ENCODE results near the gene SIL1.

The SIL1 gene

GRCh38 chr5:138951986-138952735 lies 246.0 kb downstream of the SIL1 start:
- DNase-seq, result no peak

GRCh38 chr5:138951091-138951985 lies 246.8 kb downstream of the SIL1 start:
- no peak for DNase-seq

DNA sequence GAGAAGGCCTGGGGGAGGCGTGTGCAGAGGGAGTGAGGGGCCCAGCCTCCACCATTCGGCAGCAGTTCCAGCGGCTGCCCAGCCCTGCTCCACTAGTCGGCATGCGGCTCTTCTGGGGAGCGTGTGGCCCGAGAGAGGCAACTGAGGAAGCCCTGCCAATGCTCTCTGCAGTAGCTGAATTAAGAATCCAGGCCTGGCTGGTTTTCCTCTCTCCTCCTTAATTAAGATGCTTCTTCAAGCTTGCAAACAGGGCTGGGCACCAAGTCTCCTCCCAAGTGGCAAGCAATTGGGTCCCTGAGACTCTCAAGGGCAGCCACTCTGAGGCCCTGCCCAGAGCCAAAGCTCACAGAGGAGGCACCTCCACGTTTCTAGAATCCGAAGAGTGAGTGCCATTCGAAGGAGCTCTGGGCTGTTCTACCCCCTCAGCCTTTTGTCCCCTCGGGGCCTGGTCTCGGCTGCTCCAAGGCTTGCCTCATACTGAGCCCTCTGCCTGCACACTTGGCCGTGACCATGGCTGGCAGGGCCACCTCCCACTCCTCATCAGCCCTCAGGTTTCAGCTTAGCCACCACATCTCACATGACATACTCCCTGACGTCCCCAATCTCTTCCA lies 247.6 kb downstream of the SIL1 start:
- DNase-seq, result no peak

- no peak for DNase-seq
Observed at GRCh38 chr5:138949988-138950387, 248.2 kb downstream of the SIL1 start.

GRCh38 chr5:138949223-138949574 lies 249.0 kb downstream of the SIL1 start:
- no peak for DNase-seq

- no peak for DNase-seq
Observed at GRCh38 chr5:138948471-138949222, 249.5 kb downstream of the SIL1 start.

DNA sequence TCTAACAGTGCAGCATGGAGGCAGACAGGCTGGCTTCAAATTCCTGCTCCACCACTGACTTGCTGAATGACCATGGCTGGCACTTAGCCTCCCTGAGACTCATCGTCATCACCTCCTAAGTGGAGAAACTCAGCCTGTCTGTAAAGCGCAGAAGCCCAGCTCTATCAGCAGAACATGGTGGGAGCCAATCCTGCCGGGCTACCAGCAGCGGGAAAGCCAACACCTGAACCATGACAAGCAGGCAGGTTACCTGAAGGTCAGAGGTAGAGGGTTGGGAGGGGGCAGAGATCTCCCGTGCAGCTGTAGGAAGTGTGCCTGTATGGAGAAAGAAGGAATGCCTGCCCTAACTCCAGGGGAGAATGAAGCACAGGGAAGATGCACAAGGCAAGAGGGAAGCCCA lies 250.4 kb downstream of the SIL1 start:
- DNase-seq, result no peak

DNA sequence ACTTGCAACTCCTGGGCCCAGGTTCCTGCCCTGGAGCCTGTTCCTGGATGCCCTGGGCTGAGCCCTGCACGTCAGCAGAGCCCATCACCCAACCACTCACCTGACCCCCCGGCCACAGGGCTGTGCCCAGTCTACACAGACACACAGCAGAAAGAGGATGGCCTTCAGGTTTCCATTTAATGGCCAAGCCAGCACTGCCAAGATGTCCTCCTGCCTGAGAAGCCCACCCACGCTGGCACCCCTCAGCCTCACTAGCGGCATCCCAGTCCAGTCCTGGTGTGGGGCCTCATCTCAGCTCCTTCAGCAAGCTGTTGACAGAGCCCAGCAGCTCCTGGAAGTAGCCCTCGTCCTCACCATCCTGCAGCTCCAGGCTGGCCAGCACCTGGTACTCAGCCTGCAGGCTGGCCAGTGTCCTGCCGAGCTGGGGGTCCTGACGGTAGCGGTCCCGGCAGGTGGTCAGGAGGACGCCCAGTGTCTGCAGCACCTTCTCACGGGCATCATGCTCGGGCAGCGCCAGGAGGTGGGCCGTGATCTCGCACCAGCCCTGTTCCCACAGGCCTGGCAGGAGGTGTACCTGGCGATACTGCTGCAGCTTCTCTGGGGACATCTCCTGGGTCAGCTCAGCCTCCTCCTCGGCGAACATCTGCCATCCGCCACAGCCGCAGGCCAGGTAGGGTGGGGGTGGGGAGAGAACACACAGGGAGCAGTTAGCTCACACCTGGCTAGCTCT lies 251.2 kb downstream of the SIL1 start:
- no peak for DNase-seq

- DNase-seq, result no peak
Observed at GRCh38 chr5:138946241-138946623, 251.9 kb downstream of the SIL1 start.

- no peak for DNase-seq
Observed at GRCh38 chr5:138945421-138946240, 252.5 kb downstream of the SIL1 start.

GRCh38 chr5:138944527-138945322 lies 253.4 kb downstream of the SIL1 start:
- DNase-seq, result no peak

- no peak for DNase-seq
Observed at GRCh38 chr5:138943599-138944173, 254.5 kb downstream of the SIL1 start.

DNA sequence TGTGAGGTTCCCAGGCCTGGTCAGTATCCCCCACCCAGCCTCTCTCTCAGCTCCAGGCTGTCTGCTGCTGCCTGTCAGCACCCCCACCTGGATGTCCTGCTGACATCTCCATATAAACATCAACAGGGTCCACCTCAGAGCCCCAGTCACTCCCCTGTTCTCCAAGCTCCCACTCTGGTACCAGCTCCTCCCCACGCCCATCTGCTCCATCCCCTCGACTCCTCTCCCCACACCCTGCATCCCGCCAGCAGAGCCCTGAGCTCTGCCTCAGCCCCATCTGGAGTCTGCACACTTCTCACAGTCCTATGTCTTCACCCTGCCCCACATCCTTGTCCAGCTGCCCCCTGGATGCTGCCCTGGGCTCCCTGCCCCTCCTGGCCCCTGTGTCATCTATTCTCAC lies 255.3 kb downstream of the SIL1 start:
- DNase-seq, result no peak

- DNase-seq, result no peak
Observed at GRCh38 chr5:138942066-138942465, 256.1 kb downstream of the SIL1 start.

DNA sequence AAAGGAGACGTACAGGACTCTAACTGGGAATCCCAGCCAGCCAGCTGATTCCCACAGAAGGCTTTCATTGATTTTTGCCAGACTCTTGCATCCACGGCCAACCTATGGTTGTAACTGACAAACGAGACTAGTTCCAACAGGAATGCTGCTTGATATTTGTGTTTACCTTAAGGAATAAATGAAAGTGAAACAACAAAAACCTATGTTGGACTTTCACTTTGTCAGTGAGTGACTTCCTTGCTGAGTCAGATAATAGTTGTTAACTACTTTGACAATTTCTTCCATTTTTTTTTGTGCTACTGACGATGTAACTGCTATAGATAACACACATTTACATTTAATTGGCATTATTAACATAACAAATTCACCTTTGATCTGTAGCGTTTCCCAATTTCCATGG lies 259.6 kb downstream of the SIL1 start:
- no peak for DNase-seq

- DNase-seq, result no peak
Observed at GRCh38 chr5:138937392-138938387, 260.5 kb downstream of the SIL1 start.

GRCh38 chr5:138936968-138937345 lies 261.2 kb downstream of the SIL1 start:
- no peak for DNase-seq

DNA sequence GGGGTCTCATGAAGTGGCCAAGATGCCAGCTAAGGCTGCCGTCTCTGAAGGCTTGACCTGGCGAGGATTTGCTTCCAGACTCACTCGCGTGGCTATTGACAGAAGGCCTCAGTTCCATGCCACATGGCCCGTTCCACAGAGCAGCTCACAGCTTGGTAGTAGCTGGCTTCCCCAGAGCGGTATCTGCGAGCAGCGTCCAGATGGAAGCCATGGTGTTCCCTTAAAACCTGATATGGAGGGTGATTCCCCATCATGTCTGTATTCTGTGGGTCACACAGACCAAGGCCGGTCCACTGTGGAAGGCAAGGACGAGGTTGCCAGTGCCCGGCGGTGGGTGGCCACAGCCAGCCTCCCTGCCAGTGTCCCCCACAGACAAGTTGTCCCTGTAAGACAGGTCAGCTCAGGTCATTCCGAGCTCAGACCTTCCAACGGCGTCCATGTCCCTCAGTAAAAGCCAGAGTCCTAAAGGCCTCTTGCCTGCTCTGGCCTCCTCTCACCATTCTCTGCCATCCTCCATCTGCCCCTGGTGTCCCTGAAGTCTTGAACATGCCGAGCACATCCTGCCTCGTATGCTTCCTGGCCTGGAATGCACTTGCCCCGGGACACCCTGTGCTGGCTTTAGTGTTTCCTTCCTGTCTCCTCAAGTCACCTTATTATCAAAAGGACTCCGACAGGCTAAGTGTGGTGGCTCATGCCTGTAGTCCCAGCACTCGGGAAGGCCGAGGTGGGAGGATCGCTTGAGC lies 261.8 kb downstream of the SIL1 start:
- no peak for DNase-seq

Measured in COR-L47 (cell line).